NB4 (cell line): ENCODE results near the gene CCDC57.

Experiments used
- CTCF ChIP-seq: IDR thresholded peaks from one replicate; pipeline ENCODE4 v1.5.1; 2012; ENCODE audit warnings: low read depth, low read length
- MAX ChIP-seq: IDR thresholded peaks from 2 replicates; pipeline ENCODE4 v1.6.1; 2011; ENCODE audit warnings: low read depth, low read length
- POLR2A ChIP-seq: IDR thresholded peaks from 2 replicates; pipeline ENCODE4 v1.6.1; 2011; ENCODE audit warnings: mild to moderate bottlenecking; ENCODE audit not compliant: insufficient read length; ENCODE audit errors: extremely low read depth

GRCh38 chr17:82060614-82061013 lies 152.0 kb downstream of the CCDC57 start:
- no peak for TF ChIP-seq CTCF
- no peak for TF ChIP-seq POLR2A
- no peak for TF ChIP-seq MAX
